Measurements from ENCODE around the gene EIF3F. TPM values are rescaled to one million over a fixed set of nuclear protein-coding genes. Genes with fewer than 3 reads are reported as not detected.

The EIF3F gene
- total and polyA plus RNA-seq, 2 donors (not counting 3 experiments of a cell fraction or from before 2014, with no cell fraction given) = 411 to 436 TPM

GRCh38 chr11:8025816-8026215 lies 38.7 kb downstream of the EIF3F start:
- H3K9me3 ChIP-seq (replicated peaks; ENCODE audit: control insufficient read depth, insufficient read depth, low read length) = no peaks in the 10 kb centered on the region
- H3K4me2 ChIP-seq (ENCODE audit: insufficient read depth, low read length) = no peak overlapping the region
- DNase-seq (ENCODE audit: low read depth, low spot score) (no peak), FAIRE-seq (no peak)
- no peaks in the 10 kb centered on the region for H3K4me1 ChIP-seq (ENCODE audit: control insufficient read depth, extremely low read depth, insufficient read depth, low read length)
- no peaks in the 10 kb centered on the region for H3K36me3 ChIP-seq (ENCODE audit: control insufficient read depth in 2 of 2, extremely low read depth in 1 of 2, insufficient read depth in 2 of 2, low read length in 2 of 2)
- H3K4me3 ChIP-seq (replicated peaks in 1 of 3; ENCODE audit: insufficient read depth in 1 of 3, low read depth in 1 of 3, low read length in 3 of 3) = no peak overlapping the region
- dilution Hi-C loops (cut with MboI; ENCODE audit: extremely low pct_ligation_motif_present, low sequenced_read_pairs) (no loop called here), intact Hi-C loops (cut with micrococcal nuclease) (no loop called here)
- CTCF ChIA-PET = no interaction called here
- no peak overlapping the region for H3K9ac ChIP-seq (replicated peaks; ENCODE audit: extremely low read depth, insufficient read depth, low read length)
- no peak overlapping the region for H2AFZ ChIP-seq (ENCODE audit: low read depth, low read length)
- POLR2A ChIA-PET = no interaction called here
- no peak overlapping the region for H3K27ac ChIP-seq (ENCODE audit: insufficient read depth, low read depth, low read length)
- H4K20me1 ChIP-seq (replicated peaks; ENCODE audit: control insufficient read depth, extremely low read depth, insufficient read depth, low read length) = no peaks in the 10 kb centered on the region
- no TSS peak for BruUV-seq (replicated peaks)
- H3K27me3 ChIP-seq (ENCODE audit: control insufficient read depth in 2 of 2, insufficient read depth in 2 of 2, low read length in 2 of 2) = peaks cover 6 to 21% of the 10 kb centered on the region in 2 experiments
- no peaks in the 10 kb centered on the region for H3K9me1 ChIP-seq (replicated peaks; ENCODE audit: control insufficient read depth, extremely low read depth, insufficient read depth, low read length)
- H3K79me2 ChIP-seq (ENCODE audit: control insufficient read depth, insufficient read depth, low read length) = no peaks in the 10 kb centered on the region
- TF ChIP-seq GATA2 (IDR thresholded peaks at IDR 0.05; ENCODE audit: insufficient read depth, insufficient read length, low read depth, low read length) = no peak
- TF ChIP-seq MYC (IDR thresholded peaks at IDR 0.05; ENCODE audit: low read depth, low read length) = no peak
- TF ChIP-seq FOS (IDR thresholded peaks at IDR 0.05; ENCODE audit: borderline replicate concordance, insufficient read depth, low read length) = no peak
- TF ChIP-seq JUN (IDR thresholded peaks at IDR 0.05; ENCODE audit: borderline replicate concordance, insufficient read depth, insufficient read length, low read depth) = no peak
- TF ChIP-seq MAX (IDR thresholded peaks at IDR 0.05; ENCODE audit: insufficient read depth, insufficient read length) = no peak
- TF ChIP-seq CTCF (IDR thresholded peaks at IDR 0.05; ENCODE audit: extremely low read depth in 1 of 2, insufficient read depth in 1 of 2, low read depth in 1 of 2, low read length in 2 of 2) = no peak
